ENCODE data around the gene LRTM1.

DNA sequence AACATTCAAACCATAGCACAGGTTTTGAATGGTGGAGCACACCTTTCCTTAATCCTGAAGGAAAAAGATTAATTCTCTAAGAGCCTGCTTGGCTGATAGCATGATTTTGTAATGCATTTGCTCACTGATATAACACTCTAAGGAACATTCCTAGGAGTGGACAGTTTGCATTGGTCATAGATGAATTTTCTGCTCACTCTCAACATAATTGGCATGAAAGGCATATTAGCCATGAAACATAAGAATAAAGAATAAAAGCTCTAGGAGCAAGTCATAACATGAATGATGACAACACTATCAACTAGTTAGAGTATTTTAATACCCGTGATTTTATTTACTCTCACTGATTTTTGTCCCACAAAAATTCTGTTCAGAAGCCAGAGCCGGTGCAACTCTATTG is 34.3 kb upstream of the LRTM1 start:
- TF ChIP-seq, protein P1, sequence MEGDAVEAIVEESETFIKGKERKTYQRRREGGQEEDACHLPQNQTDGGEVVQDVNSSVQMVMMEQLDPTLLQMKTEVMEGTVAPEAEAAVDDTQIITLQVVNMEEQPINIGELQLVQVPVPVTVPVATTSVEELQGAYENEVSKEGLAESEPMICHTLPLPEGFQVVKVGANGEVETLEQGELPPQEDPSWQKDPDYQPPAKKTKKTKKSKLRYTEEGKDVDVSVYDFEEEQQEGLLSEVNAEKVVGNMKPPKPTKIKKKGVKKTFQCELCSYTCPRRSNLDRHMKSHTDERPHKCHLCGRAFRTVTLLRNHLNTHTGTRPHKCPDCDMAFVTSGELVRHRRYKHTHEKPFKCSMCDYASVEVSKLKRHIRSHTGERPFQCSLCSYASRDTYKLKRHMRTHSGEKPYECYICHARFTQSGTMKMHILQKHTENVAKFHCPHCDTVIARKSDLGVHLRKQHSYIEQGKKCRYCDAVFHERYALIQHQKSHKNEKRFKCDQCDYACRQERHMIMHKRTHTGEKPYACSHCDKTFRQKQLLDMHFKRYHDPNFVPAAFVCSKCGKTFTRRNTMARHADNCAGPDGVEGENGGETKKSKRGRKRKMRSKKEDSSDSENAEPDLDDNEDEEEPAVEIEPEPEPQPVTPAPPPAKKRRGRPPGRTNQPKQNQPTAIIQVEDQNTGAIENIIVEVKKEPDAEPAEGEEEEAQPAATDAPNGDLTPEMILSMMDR (IDR thresholded peaks at IDR 0.05), result no peak
- no peak for TF ChIP-seq POLR2A (IDR thresholded peaks at IDR 0.05)

All from uterus (tissue), 2 donors.